ENCODE results near the gene GNB1. TPM values are rescaled to one million over a fixed set of nuclear protein-coding genes. Genes with fewer than 3 reads are reported as not detected.
A peak's percentile ranks its signal among the peaks of the same experiment; 100 is the strongest.

Gene GNB1
- total RNA-seq, 1 experiment from 2014 or later = 339 TPM

DNA sequence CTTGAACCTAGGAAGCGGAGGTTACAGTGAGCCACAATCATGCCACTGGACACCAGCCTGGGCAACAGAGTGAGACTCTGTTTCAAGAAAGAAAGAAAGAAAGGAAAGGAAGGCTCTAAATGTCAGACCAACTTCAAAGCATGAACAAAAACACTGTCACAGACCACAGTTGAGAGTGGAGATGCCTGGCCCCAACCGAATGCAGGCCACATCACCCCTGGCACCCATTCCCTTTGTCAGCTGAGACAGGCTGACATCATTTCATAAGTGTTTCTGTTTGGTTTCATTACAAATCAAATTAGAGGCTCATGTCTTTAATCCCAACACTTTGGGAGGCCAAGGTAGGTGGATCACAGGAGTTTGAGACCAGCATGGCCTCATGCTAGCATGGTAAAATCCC lies 84.0 kb downstream of the GNB1 start:
- DNase-seq (ENCODE audit: low spot score) = no peak
- ChIA-PET CTCF (no interaction called here), POLR2A (no interaction called here)
- no peak for ATAC-seq
- H3K4me1 Mint-ChIP-seq = no peaks in the 10 kb centered on the region
- H3K27ac Mint-ChIP-seq = no peak overlapping the region
- H3K4me3 Mint-ChIP-seq = no peak overlapping the region
- H3K36me3 Mint-ChIP-seq = peaks cover 49% of the 10 kb centered on the region
- TF ChIP-seq JAZF1 (CRISPR knock-in tag; IDR thresholded peaks at IDR 0.05) (no peak), OVOL2 (CRISPR knock-in tag; IDR thresholded peaks at IDR 0.05; ENCODE audit: borderline replicate concordance) (no peak), TEAD4 (CRISPR knock-in tag; IDR thresholded peaks at IDR 0.05) (no peak), ZBTB21 (CRISPR knock-in tag; IDR thresholded peaks at IDR 0.05; ENCODE audit: borderline replicate concordance) (no peak), ETV6 (CRISPR knock-in tag; IDR thresholded peaks at IDR 0.05) (no peak), CREB1 (CRISPR knock-in tag; IDR thresholded peaks at IDR 0.05) (no peak), ZNF219 (CRISPR knock-in tag; IDR thresholded peaks at IDR 0.05; ENCODE audit: borderline replicate concordance) (no peak)
- TF ChIP-seq, protein P1, sequence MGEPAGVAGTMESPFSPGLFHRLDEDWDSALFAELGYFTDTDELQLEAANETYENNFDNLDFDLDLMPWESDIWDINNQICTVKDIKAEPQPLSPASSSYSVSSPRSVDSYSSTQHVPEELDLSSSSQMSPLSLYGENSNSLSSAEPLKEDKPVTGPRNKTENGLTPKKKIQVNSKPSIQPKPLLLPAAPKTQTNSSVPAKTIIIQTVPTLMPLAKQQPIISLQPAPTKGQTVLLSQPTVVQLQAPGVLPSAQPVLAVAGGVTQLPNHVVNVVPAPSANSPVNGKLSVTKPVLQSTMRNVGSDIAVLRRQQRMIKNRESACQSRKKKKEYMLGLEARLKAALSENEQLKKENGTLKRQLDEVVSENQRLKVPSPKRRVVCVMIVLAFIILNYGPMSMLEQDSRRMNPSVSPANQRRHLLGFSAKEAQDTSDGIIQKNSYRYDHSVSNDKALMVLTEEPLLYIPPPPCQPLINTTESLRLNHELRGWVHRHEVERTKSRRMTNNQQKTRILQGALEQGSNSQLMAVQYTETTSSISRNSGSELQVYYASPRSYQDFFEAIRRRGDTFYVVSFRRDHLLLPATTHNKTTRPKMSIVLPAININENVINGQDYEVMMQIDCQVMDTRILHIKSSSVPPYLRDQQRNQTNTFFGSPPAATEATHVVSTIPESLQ (CRISPR knock-in tag; IDR thresholded peaks at IDR 0.05) = no peak
- TF ChIP-seq, protein P2, sequence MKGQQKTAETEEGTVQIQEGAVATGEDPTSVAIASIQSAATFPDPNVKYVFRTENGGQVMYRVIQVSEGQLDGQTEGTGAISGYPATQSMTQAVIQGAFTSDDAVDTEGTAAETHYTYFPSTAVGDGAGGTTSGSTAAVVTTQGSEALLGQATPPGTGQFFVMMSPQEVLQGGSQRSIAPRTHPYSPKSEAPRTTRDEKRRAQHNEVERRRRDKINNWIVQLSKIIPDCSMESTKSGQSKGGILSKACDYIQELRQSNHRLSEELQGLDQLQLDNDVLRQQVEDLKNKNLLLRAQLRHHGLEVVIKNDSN (CRISPR knock-in tag; IDR thresholded peaks at IDR 0.05) = no peak
- TF ChIP-seq, protein P3, sequence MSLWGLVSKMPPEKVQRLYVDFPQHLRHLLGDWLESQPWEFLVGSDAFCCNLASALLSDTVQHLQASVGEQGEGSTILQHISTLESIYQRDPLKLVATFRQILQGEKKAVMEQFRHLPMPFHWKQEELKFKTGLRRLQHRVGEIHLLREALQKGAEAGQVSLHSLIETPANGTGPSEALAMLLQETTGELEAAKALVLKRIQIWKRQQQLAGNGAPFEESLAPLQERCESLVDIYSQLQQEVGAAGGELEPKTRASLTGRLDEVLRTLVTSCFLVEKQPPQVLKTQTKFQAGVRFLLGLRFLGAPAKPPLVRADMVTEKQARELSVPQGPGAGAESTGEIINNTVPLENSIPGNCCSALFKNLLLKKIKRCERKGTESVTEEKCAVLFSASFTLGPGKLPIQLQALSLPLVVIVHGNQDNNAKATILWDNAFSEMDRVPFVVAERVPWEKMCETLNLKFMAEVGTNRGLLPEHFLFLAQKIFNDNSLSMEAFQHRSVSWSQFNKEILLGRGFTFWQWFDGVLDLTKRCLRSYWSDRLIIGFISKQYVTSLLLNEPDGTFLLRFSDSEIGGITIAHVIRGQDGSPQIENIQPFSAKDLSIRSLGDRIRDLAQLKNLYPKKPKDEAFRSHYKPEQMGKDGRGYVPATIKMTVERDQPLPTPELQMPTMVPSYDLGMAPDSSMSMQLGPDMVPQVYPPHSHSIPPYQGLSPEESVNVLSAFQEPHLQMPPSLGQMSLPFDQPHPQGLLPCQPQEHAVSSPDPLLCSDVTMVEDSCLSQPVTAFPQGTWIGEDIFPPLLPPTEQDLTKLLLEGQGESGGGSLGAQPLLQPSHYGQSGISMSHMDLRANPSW (CRISPR knock-in tag; conservative IDR thresholded peaks at IDR 0.05; ENCODE audit: low read depth) = no peak
- TF ChIP-seq, protein P4, sequence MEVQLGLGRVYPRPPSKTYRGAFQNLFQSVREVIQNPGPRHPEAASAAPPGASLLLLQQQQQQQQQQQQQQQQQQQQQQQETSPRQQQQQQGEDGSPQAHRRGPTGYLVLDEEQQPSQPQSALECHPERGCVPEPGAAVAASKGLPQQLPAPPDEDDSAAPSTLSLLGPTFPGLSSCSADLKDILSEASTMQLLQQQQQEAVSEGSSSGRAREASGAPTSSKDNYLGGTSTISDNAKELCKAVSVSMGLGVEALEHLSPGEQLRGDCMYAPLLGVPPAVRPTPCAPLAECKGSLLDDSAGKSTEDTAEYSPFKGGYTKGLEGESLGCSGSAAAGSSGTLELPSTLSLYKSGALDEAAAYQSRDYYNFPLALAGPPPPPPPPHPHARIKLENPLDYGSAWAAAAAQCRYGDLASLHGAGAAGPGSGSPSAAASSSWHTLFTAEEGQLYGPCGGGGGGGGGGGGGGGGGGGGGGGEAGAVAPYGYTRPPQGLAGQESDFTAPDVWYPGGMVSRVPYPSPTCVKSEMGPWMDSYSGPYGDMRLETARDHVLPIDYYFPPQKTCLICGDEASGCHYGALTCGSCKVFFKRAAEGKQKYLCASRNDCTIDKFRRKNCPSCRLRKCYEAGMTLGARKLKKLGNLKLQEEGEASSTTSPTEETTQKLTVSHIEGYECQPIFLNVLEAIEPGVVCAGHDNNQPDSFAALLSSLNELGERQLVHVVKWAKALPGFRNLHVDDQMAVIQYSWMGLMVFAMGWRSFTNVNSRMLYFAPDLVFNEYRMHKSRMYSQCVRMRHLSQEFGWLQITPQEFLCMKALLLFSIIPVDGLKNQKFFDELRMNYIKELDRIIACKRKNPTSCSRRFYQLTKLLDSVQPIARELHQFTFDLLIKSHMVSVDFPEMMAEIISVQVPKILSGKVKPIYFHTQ (CRISPR knock-in tag; IDR thresholded peaks at IDR 0.05) = no peak
- TF ChIP-seq, protein P5, sequence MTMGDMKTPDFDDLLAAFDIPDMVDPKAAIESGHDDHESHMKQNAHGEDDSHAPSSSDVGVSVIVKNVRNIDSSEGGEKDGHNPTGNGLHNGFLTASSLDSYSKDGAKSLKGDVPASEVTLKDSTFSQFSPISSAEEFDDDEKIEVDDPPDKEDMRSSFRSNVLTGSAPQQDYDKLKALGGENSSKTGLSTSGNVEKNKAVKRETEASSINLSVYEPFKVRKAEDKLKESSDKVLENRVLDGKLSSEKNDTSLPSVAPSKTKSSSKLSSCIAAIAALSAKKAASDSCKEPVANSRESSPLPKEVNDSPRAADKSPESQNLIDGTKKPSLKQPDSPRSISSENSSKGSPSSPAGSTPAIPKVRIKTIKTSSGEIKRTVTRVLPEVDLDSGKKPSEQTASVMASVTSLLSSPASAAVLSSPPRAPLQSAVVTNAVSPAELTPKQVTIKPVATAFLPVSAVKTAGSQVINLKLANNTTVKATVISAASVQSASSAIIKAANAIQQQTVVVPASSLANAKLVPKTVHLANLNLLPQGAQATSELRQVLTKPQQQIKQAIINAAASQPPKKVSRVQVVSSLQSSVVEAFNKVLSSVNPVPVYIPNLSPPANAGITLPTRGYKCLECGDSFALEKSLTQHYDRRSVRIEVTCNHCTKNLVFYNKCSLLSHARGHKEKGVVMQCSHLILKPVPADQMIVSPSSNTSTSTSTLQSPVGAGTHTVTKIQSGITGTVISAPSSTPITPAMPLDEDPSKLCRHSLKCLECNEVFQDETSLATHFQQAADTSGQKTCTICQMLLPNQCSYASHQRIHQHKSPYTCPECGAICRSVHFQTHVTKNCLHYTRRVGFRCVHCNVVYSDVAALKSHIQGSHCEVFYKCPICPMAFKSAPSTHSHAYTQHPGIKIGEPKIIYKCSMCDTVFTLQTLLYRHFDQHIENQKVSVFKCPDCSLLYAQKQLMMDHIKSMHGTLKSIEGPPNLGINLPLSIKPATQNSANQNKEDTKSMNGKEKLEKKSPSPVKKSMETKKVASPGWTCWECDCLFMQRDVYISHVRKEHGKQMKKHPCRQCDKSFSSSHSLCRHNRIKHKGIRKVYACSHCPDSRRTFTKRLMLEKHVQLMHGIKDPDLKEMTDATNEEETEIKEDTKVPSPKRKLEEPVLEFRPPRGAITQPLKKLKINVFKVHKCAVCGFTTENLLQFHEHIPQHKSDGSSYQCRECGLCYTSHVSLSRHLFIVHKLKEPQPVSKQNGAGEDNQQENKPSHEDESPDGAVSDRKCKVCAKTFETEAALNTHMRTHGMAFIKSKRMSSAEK (CRISPR knock-in tag; IDR thresholded peaks at IDR 0.05; ENCODE audit: borderline replicate concordance) = no peak
- no peaks in the 10 kb centered on the region for H3K27me3 Mint-ChIP-seq (ENCODE audit: low read depth)
- no peaks in the 10 kb centered on the region for H3K9me3 Mint-ChIP-seq

GRCh38 chr1:1804301-1804700 lies 86.6 kb downstream of the GNB1 start:
- Mint-ChIP-seq H3K36me3 (peaks cover 49% of the 10 kb centered on the region), H3K27ac (peak overlapping the region; percentile 22; the same call in 1 of the 2 replicates), H3K9me3 (no peaks in the 10 kb centered on the region), H3K4me1 (no peaks in the 10 kb centered on the region), H3K4me3 (no peak overlapping the region), H3K27me3 (ENCODE audit: low read depth) (no peaks in the 10 kb centered on the region)
- no peak for DNase-seq (ENCODE audit: low spot score)
- ChIA-PET CTCF (no interaction called here), POLR2A (no interaction called here)
- ATAC-seq = no peak
- TF ChIP-seq MYBL2 (CRISPR knock-in tag; IDR thresholded peaks at IDR 0.05) (no peak), ELF4 (CRISPR knock-in tag; IDR thresholded peaks at IDR 0.05; ENCODE audit: low read depth) (no peak), ZNF671 (CRISPR knock-in tag; IDR thresholded peaks at IDR 0.05) (no peak), TCF7 (CRISPR knock-in tag; IDR thresholded peaks at IDR 0.05; ENCODE audit: low read depth) (no peak), RORB (CRISPR knock-in tag; IDR thresholded peaks at IDR 0.05) (no peak), ZNF396 (CRISPR knock-in tag; IDR thresholded peaks at IDR 0.05; ENCODE audit: borderline replicate concordance) (no peak), JUN (CRISPR knock-in tag; IDR thresholded peaks at IDR 0.05) (no peak), NR2C2 (CRISPR knock-in tag; IDR thresholded peaks at IDR 0.05) (no peak)
- TF ChIP-seq, protein P6, sequence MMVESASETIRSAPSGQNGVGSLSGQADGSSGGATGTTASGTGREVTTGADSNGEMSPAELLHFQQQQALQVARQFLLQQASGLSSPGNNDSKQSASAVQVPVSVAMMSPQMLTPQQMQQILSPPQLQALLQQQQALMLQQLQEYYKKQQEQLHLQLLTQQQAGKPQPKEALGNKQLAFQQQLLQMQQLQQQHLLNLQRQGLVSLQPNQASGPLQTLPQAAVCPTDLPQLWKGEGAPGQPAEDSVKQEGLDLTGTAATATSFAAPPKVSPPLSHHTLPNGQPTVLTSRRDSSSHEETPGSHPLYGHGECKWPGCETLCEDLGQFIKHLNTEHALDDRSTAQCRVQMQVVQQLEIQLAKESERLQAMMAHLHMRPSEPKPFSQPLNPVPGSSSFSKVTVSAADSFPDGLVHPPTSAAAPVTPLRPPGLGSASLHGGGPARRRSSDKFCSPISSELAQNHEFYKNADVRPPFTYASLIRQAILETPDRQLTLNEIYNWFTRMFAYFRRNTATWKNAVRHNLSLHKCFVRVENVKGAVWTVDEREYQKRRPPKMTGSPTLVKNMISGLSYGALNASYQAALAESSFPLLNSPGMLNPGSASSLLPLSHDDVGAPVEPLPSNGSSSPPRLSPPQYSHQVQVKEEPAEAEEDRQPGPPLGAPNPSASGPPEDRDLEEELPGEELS (CRISPR knock-in tag; IDR thresholded peaks at IDR 0.05) = no peak
- TF ChIP-seq, protein P7, sequence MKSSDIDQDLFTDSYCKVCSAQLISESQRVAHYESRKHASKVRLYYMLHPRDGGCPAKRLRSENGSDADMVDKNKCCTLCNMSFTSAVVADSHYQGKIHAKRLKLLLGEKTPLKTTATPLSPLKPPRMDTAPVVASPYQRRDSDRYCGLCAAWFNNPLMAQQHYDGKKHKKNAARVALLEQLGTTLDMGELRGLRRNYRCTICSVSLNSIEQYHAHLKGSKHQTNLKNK (CRISPR knock-in tag; IDR thresholded peaks at IDR 0.05) = no peak

All from WTC11 (cell line).